Measurements from ENCODE around the gene ZNF165. TPM values are rescaled to one million over a fixed set of nuclear protein-coding genes. Genes with fewer than 3 reads are reported as not detected.

ZNF165 gene
- total and polyA plus RNA-seq, 2 of the 8 experiments (the other 6 are each of a cell fraction or from before 2014, with no cell fraction given) = 1.2 to 9.3 TPM

DNA sequence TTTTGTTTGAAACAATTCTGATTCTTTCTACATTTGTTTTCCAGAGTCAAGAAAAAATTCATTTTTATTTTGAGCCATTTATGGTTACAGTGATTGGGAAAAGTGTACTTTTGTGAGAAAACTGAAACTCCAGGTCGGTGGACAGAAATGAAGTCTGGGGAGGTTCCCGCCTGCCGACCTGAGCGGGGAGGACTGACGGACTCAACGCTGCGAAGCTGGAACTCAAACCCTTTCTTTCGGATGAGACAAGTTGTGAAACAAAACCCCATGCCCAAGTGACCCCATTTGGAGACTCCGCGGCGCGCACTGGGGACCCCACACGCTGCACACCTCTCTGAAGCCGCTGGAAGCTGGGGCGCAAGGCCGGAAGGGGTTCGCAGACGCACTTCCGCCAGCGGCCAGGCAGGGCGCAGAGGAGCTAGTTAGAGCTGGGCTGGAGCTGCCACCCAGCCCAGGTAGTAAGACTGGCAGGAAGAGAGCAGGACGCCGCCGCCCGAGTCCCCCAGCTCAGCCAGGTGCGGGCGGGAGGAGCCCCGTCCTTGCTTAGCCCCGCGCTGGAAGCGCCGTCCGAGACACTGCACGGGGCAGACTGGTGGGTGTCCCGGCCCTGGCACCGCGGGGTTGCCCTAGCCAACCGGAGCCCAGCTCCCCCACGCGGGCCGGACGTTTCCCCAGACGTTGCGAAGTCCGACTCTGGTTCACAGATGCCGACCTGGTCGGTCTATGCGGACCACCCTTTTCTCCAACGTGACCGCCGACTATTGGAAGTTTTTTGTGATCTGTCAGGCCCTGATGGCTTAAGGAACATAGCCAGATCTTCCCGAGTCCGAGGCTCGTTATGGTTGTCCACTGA, 24.2 kb downstream of the ZNF165 start (continued):
- TF ChIP-seq CEBPB (IDR thresholded peaks at IDR 0.05; ENCODE audit: low read depth, low read length) = peak; percentile 34; the same call in 1 of the 2 replicates
- peak; percentile 75; the same call in 1 of the 2 replicates for TF ChIP-seq RBBP5 (IDR thresholded peaks at IDR 0.05; ENCODE audit: borderline replicate concordance, low read depth, low read length)
- peak; percentile 58 for TF ChIP-seq POLR2AphosphoS5 (IDR thresholded peaks at IDR 0.05; ENCODE audit: low read depth, low read length)
- TF ChIP-seq, protein P1, sequence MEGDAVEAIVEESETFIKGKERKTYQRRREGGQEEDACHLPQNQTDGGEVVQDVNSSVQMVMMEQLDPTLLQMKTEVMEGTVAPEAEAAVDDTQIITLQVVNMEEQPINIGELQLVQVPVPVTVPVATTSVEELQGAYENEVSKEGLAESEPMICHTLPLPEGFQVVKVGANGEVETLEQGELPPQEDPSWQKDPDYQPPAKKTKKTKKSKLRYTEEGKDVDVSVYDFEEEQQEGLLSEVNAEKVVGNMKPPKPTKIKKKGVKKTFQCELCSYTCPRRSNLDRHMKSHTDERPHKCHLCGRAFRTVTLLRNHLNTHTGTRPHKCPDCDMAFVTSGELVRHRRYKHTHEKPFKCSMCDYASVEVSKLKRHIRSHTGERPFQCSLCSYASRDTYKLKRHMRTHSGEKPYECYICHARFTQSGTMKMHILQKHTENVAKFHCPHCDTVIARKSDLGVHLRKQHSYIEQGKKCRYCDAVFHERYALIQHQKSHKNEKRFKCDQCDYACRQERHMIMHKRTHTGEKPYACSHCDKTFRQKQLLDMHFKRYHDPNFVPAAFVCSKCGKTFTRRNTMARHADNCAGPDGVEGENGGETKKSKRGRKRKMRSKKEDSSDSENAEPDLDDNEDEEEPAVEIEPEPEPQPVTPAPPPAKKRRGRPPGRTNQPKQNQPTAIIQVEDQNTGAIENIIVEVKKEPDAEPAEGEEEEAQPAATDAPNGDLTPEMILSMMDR (IDR thresholded peaks at IDR 0.05; ENCODE audit: control extremely low read depth in 1 of 3, insufficient read depth in 1 of 3, low read depth in 1 of 3, low read length in 3 of 3) = peak; percentile 58 to 72 (median 62)
- peak; percentile 35 to 61 for TF ChIP-seq RAD21 (IDR thresholded peaks at IDR 0.05 in 1 of 2, conservative IDR thresholded peaks at IDR 0.05 in 1 of 2; ENCODE audit: low read depth in 2 of 2, low read length in 2 of 2)
- TF ChIP-seq, protein P2, sequence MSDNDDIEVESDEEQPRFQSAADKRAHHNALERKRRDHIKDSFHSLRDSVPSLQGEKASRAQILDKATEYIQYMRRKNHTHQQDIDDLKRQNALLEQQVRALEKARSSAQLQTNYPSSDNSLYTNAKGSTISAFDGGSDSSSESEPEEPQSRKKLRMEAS (IDR thresholded peaks at IDR 0.05) = peak; percentile 52; the same call in 1 of the 2 replicates
- 0 out of 2 replicates have a peak, but pooled peaks have one; percentile 23 for TF ChIP-seq EGR1 (IDR thresholded peaks at IDR 0.05; ENCODE audit: borderline replicate concordance, low read depth, low read length)
- TF ChIP-seq NANOG (IDR thresholded peaks at IDR 0.05; ENCODE audit: insufficient read depth, low read depth, low read length, poor library complexity, severe bottlenecking) = peak; percentile 21
- TF ChIP-seq FOSL1 (IDR thresholded peaks at IDR 0.05; ENCODE audit: insufficient read depth, low read depth, low read length) = no peak
- peak; percentile 89; the same call in 1 of the 2 replicates for TF ChIP-seq GABPA (IDR thresholded peaks at IDR 0.05; ENCODE audit: borderline replicate concordance, insufficient read depth, low read length)
- TF ChIP-seq TEAD4 (IDR thresholded peaks at IDR 0.05; ENCODE audit: low read depth, low read length) = no peak
- peak; percentile 47; the same call in 1 of the 2 replicates for TF ChIP-seq PHF8 (conservative IDR thresholded peaks at IDR 0.05; ENCODE audit: low read depth, low read length)
- TF ChIP-seq TAF7 (optimal IDR thresholded peaks at IDR 0.05; ENCODE audit: borderline replicate concordance, low read depth, low read length) = peak; percentile 85
- TF ChIP-seq YY1 (IDR thresholded peaks at IDR 0.05; ENCODE audit: low read depth, low read length) = peak; percentile 44; the same call in 1 of the 2 replicates
- TF ChIP-seq RNF2 (IDR thresholded peaks at IDR 0.05; ENCODE audit: borderline replicate concordance, low read depth, low read length, missing control alignments, poor library complexity, severe bottlenecking) = no peak
